ENCODE results near the gene SDHAF1. TPM values are rescaled to one million over a fixed set of nuclear protein-coding genes. Genes with fewer than 3 reads are reported as not detected.
A peak's percentile ranks its signal among the peaks of the same experiment; 100 is the strongest.

Gene SDHAF1
- total and polyA plus RNA-seq, 5 donors from 2014 or later, result 11.8 to 71.2 (median 63.6) TPM

GRCh38 chr19:35959968-35960320 is 35.0 kb upstream of the SDHAF1 start:
- Mint-ChIP-seq H3K27me3 (peaks cover 11% of the 10 kb centered on the region), H3K36me3 (no peaks in the 10 kb centered on the region), H3K4me1 (peaks cover 0 to 48% (median 16%) of the 10 kb centered on the region in 4 donors), H3K27ac (peak overlapping the region in 1 of 3 donors; percentile 42), H3K4me3 (peak overlapping the region in 3 of 4 donors; percentile 76 to 92 (median 81)), H3K9me3 (no peaks in the 10 kb centered on the region)
- peaks cover 30% of the 10 kb centered on the region for H3K4me1 ChIP-seq (ENCODE audit: control insufficient read depth, insufficient read depth, low read length, poor library complexity, severe bottlenecking)
- H3K4me3 ChIP-seq (ENCODE audit: low read depth, low read length), result no peak overlapping the region
- ATAC-seq (ENCODE audit: low read depth in 2 of 2) (no peak), DNase-seq (no peak)
- no peaks in the 10 kb centered on the region for H3K36me3 ChIP-seq (ENCODE audit: control insufficient read depth, insufficient read depth, low read length)
- no peaks in the 10 kb centered on the region for H3K9me3 ChIP-seq (ENCODE audit: control insufficient read depth in 2 of 2, low read length in 2 of 2)
- H3K27me3 ChIP-seq (ENCODE audit: control insufficient read depth, insufficient read depth, low read length), result no peaks in the 10 kb centered on the region
- no peak overlapping the region for H3K27ac ChIP-seq (ENCODE audit: insufficient read depth, low read length, poor library complexity, severe bottlenecking)

- H3K27ac Mint-ChIP-seq, result peak overlapping the region in 1 of 3 donors; percentile 65
- Histone ChIP-seq H3K4me3 (ENCODE audit: low read depth, low read length) (no peak overlapping the region), H3K4me1 (ENCODE audit: control insufficient read depth, insufficient read depth, low read length, poor library complexity, severe bottlenecking) (peaks cover 24% of the 10 kb centered on the region), H3K9me3 (ENCODE audit: control insufficient read depth in 2 of 2, low read length in 2 of 2) (no peaks in the 10 kb centered on the region), H3K36me3 (ENCODE audit: control insufficient read depth, insufficient read depth, low read length) (no peaks in the 10 kb centered on the region), H3K27me3 (ENCODE audit: control insufficient read depth, insufficient read depth, low read length) (no peaks in the 10 kb centered on the region), H3K27ac (ENCODE audit: insufficient read depth, low read length, poor library complexity, severe bottlenecking) (no peak overlapping the region)
- H3K27me3 Mint-ChIP-seq, result peaks cover 12% of the 10 kb centered on the region
- ATAC-seq (ENCODE audit: low read depth in 2 of 2) (no peak), DNase-seq (no peak)
- no peaks in the 10 kb centered on the region for H3K36me3 Mint-ChIP-seq
- H3K9me3 Mint-ChIP-seq, result no peaks in the 10 kb centered on the region
- peak overlapping the region in 3 of 4 donors; percentile 48 to 81 (median 55) for H3K4me3 Mint-ChIP-seq
- H3K4me1 Mint-ChIP-seq, result peaks cover 0 to 43% (median 12%) of the 10 kb centered on the region in 4 donors
Measured at GRCh38 chr19:35960432-35960972, 34.5 kb upstream of the SDHAF1 start.

- Histone ChIP-seq H3K9me3 (ENCODE audit: control insufficient read depth in 2 of 2, low read length in 2 of 2) (no peaks in the 10 kb centered on the region), H3K4me3 (ENCODE audit: low read depth, low read length) (no peak overlapping the region), H3K4me1 (ENCODE audit: control insufficient read depth, insufficient read depth, low read length, poor library complexity, severe bottlenecking) (peaks cover 16% of the 10 kb centered on the region), H3K27me3 (ENCODE audit: control insufficient read depth, insufficient read depth, low read length) (no peaks in the 10 kb centered on the region), H3K27ac (ENCODE audit: insufficient read depth, low read length, poor library complexity, severe bottlenecking) (no peak overlapping the region), H3K36me3 (ENCODE audit: control insufficient read depth, insufficient read depth, low read length) (no peaks in the 10 kb centered on the region)
- H3K4me1 Mint-ChIP-seq, result peaks cover 0 to 16% (median 4%) of the 10 kb centered on the region in 4 donors
- ATAC-seq (ENCODE audit: low read depth in 2 of 2), result no peak
- H3K27ac Mint-ChIP-seq, result no peak overlapping the region
- no peak overlapping the region for H3K4me3 Mint-ChIP-seq
- peak in 2 of 3 donors; percentile 30 to 37 for DNase-seq
- H3K9me3 Mint-ChIP-seq, result no peaks in the 10 kb centered on the region
- peaks cover 12% of the 10 kb centered on the region for H3K27me3 Mint-ChIP-seq
- H3K36me3 Mint-ChIP-seq, result no peaks in the 10 kb centered on the region
Measured at GRCh38 chr19:35963514-35963913, 31.5 kb upstream of the SDHAF1 start.

- Histone ChIP-seq H3K27ac (ENCODE audit: insufficient read depth, low read length, poor library complexity, severe bottlenecking) (no peak overlapping the region), H3K27me3 (ENCODE audit: control insufficient read depth, insufficient read depth, low read length) (no peaks in the 10 kb centered on the region), H3K9me3 (ENCODE audit: control insufficient read depth in 2 of 2, low read length in 2 of 2) (no peaks in the 10 kb centered on the region), H3K36me3 (ENCODE audit: control insufficient read depth, insufficient read depth, low read length) (no peaks in the 10 kb centered on the region), H3K4me1 (ENCODE audit: control insufficient read depth, insufficient read depth, low read length, poor library complexity, severe bottlenecking) (no peaks in the 10 kb centered on the region), H3K4me3 (ENCODE audit: low read depth, low read length) (no peak overlapping the region)
- Mint-ChIP-seq H3K27ac (no peak overlapping the region), H3K9me3 (no peaks in the 10 kb centered on the region), H3K4me1 (peaks cover 0 to 5% (median 2%) of the 10 kb centered on the region in 4 donors), H3K27me3 (peaks cover 12% of the 10 kb centered on the region), H3K4me3 (no peak overlapping the region), H3K36me3 (no peaks in the 10 kb centered on the region)
- ATAC-seq (ENCODE audit: low read depth in 2 of 2) (no peak), DNase-seq (no peak)
Measured at GRCh38 chr19:35966771-35967170, 28.2 kb upstream of the SDHAF1 start.

- Mint-ChIP-seq H3K36me3 (no peaks in the 10 kb centered on the region), H3K4me3 (no peak overlapping the region), H3K9me3 (peaks cover 0 to 3% (median 0%) of the 10 kb centered on the region in 7 donors), H3K27me3 (no peaks in the 10 kb centered on the region), H3K4me1 (peaks cover 0 to 5% (median under 1%) of the 10 kb centered on the region in 4 donors), H3K27ac (no peak overlapping the region)
- H3K27ac ChIP-seq (ENCODE audit: insufficient read depth, low read length, poor library complexity, severe bottlenecking), result no peak overlapping the region
- H3K27me3 ChIP-seq (ENCODE audit: control insufficient read depth, insufficient read depth, low read length), result no peaks in the 10 kb centered on the region
- no peaks in the 10 kb centered on the region for H3K4me1 ChIP-seq (ENCODE audit: control insufficient read depth, insufficient read depth, low read length, poor library complexity, severe bottlenecking)
- DNase-seq, result no peak
- no peaks in the 10 kb centered on the region for H3K36me3 ChIP-seq (ENCODE audit: control insufficient read depth, insufficient read depth, low read length)
- no peaks in the 10 kb centered on the region for H3K9me3 ChIP-seq (ENCODE audit: control insufficient read depth in 2 of 2, low read length in 2 of 2)
- no peak overlapping the region for H3K4me3 ChIP-seq (ENCODE audit: low read depth, low read length)
- no peak for ATAC-seq (ENCODE audit: low read depth in 2 of 2)
Measured at GRCh38 chr19:35973487-35973886, 21.5 kb upstream of the SDHAF1 start.

GRCh38 chr19:35975608-35976214 is 19.3 kb upstream of the SDHAF1 start:
- Mint-ChIP-seq H3K4me3 (no peak overlapping the region), H3K4me1 (no peaks in the 10 kb centered on the region), H3K9me3 (peaks cover 0 to 3% (median 0%) of the 10 kb centered on the region in 7 donors), H3K27me3 (peaks cover 4% of the 10 kb centered on the region), H3K36me3 (no peaks in the 10 kb centered on the region), H3K27ac (peak overlapping the region in 1 of 3 donors; percentile 43)
- DNase-seq, result peak in 1 of 3 donors; percentile 18
- H3K27ac ChIP-seq (ENCODE audit: insufficient read depth, low read length, poor library complexity, severe bottlenecking), result no peak overlapping the region
- H3K9me3 ChIP-seq (ENCODE audit: control insufficient read depth in 2 of 2, low read length in 2 of 2), result no peaks in the 10 kb centered on the region
- no peaks in the 10 kb centered on the region for H3K4me1 ChIP-seq (ENCODE audit: control insufficient read depth, insufficient read depth, low read length, poor library complexity, severe bottlenecking)
- no peaks in the 10 kb centered on the region for H3K27me3 ChIP-seq (ENCODE audit: control insufficient read depth, insufficient read depth, low read length)
- no peaks in the 10 kb centered on the region for H3K36me3 ChIP-seq (ENCODE audit: control insufficient read depth, insufficient read depth, low read length)
- no peak overlapping the region for H3K4me3 ChIP-seq (ENCODE audit: low read depth, low read length)
- ATAC-seq (ENCODE audit: low read depth in 2 of 2), result no peak

- H3K27ac Mint-ChIP-seq, result no peak overlapping the region
- H3K36me3 Mint-ChIP-seq, result no peaks in the 10 kb centered on the region
- Histone ChIP-seq H3K4me1 (ENCODE audit: control insufficient read depth, insufficient read depth, low read length, poor library complexity, severe bottlenecking) (no peaks in the 10 kb centered on the region), H3K36me3 (ENCODE audit: control insufficient read depth, insufficient read depth, low read length) (no peaks in the 10 kb centered on the region), H3K27me3 (ENCODE audit: control insufficient read depth, insufficient read depth, low read length) (no peaks in the 10 kb centered on the region), H3K9me3 (ENCODE audit: control insufficient read depth in 2 of 2, low read length in 2 of 2) (no peaks in the 10 kb centered on the region), H3K4me3 (ENCODE audit: low read depth, low read length) (no peak overlapping the region), H3K27ac (ENCODE audit: insufficient read depth, low read length, poor library complexity, severe bottlenecking) (no peak overlapping the region)
- H3K4me1 Mint-ChIP-seq, result no peaks in the 10 kb centered on the region
- peaks cover 0 to 2% (median 0%) of the 10 kb centered on the region in 7 donors for H3K9me3 Mint-ChIP-seq
- DNase-seq (peak in 1 of 3 donors; percentile 38), ATAC-seq (ENCODE audit: low read depth in 2 of 2) (peak; percentile 35 to 47)
- peaks cover 12% of the 10 kb centered on the region for H3K27me3 Mint-ChIP-seq
- H3K4me3 Mint-ChIP-seq, result no peak overlapping the region
Measured at GRCh38 chr19:35977446-35978222, 17.4 kb upstream of the SDHAF1 start.

Data from CD4-positive, CD25-positive, alpha-beta regulatory T cell (primary cell).